HepG2 (cell line): ENCODE data around the gene TMEM258.

Experiments
- NR1H2 ChIP-seq: sonication (generic); formaldehyde crosslinking; IDR thresholded peaks from 2 replicates; pipeline ENCODE4 v1.8.1; 2022; ENCODE audit warnings: low read depth, missing genetic modification reagents, borderline replicate concordance
- PBX3 ChIP-seq: sonication (generic); formaldehyde crosslinking; IDR thresholded peaks from 2 replicates; pipeline ENCODE4 v1.8.1; 2023; ENCODE audit warnings: missing genetic modification reagents, inconsistent platforms, borderline replicate concordance
- POLR2A ChIP-seq, 2 experiments: IDR thresholded peaks; 2 replicates each; pipeline ENCODE4 v1.6.1; 2011; ENCODE audit warnings: low read depth in 2 of 2, low read length in 2 of 2, mild to moderate bottlenecking in 1 of 2, moderate library complexity in 1 of 2; ENCODE audit not compliant: insufficient read depth in 1 of 2
- ZNF18 ChIP-seq: sonication (generic); formaldehyde crosslinking; IDR thresholded peaks from 2 replicates; pipeline ENCODE4 v1.8.0; 2022; ENCODE audit warnings: mild to moderate bottlenecking, missing genetic modification reagents; ENCODE audit not compliant: insufficient replicate concordance
- ZNF225 ChIP-seq: sonication (generic); formaldehyde crosslinking; IDR thresholded peaks from 2 replicates; pipeline ENCODE4 v1.4.0; 2020; ENCODE audit warnings: mild to moderate bottlenecking, missing genetic modification reagents

- TF ChIP-seq ZNF225 (CRISPR knock-in tag) = no peak
- peak; percentile 15; the same call in 1 of the 2 replicates for TF ChIP-seq PBX3 (CRISPR knock-in tag)
- TF ChIP-seq POLR2A (IDR thresholded peaks at IDR 0.05; ENCODE audit: insufficient read depth in 1 of 2, low read depth in 2 of 2, low read length in 2 of 2) = peak; percentile 79 to 89
- TF ChIP-seq ZNF18 = peak; percentile 65
- TF ChIP-seq NR1H2 (CRISPR knock-in tag) = no peak
Observed at GRCh38 chr11:61792310-61793082, at the start of gene TMEM258, which contains the start of gene FEN1.
